Kidney epithelial cell (primary cell): ENCODE results near the gene GARS1. TPM values are rescaled to one million over a fixed set of nuclear protein-coding genes. Genes with fewer than 3 reads are reported as not detected.

Source experiments
- DNase-seq: peaks from one replicate; pipeline ENCODE4 v3.0.0-alpha.2; 2010; ENCODE audit warnings: low read depth
- H3K27me3 ChIP-seq: 2 replicates; pipeline ENCODE4 v1.6.0; 2011; ENCODE audit warnings: low read length; ENCODE audit not compliant: control insufficient read depth, insufficient read depth
- H3K36me3 ChIP-seq: 2 replicates; pipeline ENCODE4 v1.5.1; 2011; ENCODE audit warnings: low read length; ENCODE audit not compliant: control insufficient read depth, insufficient read depth
- H3K4me3 ChIP-seq: 2 replicates; pipeline ENCODE4 v1.5.1; 2011; ENCODE audit warnings: low read depth, mild to moderate bottlenecking, control low read depth, low read length
- total RNA-seq: library from RNA; depleted of rRNA; stranded (reverse); fragments of >200 nt; gene quantifications from 2 replicates; pipeline ENCODE4 v1.2.3, GENCODE V29; 2015
- TF ChIP-seq, protein P1 (sequence below): IDR thresholded peaks from 2 replicates; pipeline ENCODE4 v1.5.1; 2011; ENCODE audit warnings: mild to moderate bottlenecking, moderate library complexity, low read length, control low read depth, inconsistent platforms; ENCODE audit not compliant: insufficient read depth, poor library complexity, severe bottlenecking

GARS1 gene
- total RNA-seq, 1 donor from 2014 or later: 354 TPM

DNA sequence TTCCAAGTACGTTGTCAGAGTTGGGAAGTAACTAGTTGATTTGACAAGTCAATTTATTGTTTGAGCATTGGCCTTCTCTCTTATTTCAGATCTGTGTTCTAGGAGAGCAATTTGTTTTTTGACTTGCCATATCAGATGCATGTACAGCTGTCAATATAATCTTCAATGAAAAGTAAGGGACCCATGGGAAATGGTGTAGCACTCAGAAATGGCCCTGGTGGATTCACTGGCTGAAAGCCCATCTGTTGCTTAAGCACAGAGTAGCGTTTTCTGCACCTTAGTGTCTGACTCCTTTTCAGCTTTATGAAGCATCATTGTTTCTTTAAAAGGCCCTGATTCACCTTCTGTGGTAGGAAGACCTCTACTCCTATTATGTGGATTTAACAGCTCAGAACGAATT lies 10.2 kb downstream of the GARS1 start:
- no peak overlapping the region for H3K4me3 ChIP-seq
- no peaks in the 10 kb centered on the region for H3K27me3 ChIP-seq
- no peak for DNase-seq
- TF ChIP-seq, protein P1, sequence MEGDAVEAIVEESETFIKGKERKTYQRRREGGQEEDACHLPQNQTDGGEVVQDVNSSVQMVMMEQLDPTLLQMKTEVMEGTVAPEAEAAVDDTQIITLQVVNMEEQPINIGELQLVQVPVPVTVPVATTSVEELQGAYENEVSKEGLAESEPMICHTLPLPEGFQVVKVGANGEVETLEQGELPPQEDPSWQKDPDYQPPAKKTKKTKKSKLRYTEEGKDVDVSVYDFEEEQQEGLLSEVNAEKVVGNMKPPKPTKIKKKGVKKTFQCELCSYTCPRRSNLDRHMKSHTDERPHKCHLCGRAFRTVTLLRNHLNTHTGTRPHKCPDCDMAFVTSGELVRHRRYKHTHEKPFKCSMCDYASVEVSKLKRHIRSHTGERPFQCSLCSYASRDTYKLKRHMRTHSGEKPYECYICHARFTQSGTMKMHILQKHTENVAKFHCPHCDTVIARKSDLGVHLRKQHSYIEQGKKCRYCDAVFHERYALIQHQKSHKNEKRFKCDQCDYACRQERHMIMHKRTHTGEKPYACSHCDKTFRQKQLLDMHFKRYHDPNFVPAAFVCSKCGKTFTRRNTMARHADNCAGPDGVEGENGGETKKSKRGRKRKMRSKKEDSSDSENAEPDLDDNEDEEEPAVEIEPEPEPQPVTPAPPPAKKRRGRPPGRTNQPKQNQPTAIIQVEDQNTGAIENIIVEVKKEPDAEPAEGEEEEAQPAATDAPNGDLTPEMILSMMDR: no peak
- H3K36me3 ChIP-seq: peaks cover 2% of the 10 kb centered on the region

DNA sequence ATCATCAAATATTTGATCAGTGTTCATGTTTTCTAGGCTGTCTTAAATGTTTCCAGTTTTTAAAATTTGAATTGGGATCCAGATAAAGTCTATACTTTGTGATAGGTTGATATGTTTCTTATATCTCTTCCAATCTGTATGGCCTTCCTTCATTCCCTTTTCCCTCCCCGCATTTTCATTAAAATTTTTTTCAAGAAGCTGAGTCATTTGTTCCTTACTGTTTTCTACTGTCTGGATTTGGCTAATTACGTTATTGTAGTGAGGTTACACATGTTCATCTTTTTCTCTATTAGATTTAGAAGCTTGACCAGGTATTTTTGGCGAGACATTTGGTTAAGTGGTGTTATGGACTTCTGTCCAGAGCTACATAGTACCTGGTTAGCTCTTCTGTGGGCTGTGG lies 11.2 kb downstream of the GARS1 start:
- TF ChIP-seq, protein P1: no peak
- Histone ChIP-seq H3K4me3 (no peak overlapping the region), H3K36me3 (peaks cover 2% of the 10 kb centered on the region), H3K27me3 (no peaks in the 10 kb centered on the region)
- DNase-seq: no peak

DNA sequence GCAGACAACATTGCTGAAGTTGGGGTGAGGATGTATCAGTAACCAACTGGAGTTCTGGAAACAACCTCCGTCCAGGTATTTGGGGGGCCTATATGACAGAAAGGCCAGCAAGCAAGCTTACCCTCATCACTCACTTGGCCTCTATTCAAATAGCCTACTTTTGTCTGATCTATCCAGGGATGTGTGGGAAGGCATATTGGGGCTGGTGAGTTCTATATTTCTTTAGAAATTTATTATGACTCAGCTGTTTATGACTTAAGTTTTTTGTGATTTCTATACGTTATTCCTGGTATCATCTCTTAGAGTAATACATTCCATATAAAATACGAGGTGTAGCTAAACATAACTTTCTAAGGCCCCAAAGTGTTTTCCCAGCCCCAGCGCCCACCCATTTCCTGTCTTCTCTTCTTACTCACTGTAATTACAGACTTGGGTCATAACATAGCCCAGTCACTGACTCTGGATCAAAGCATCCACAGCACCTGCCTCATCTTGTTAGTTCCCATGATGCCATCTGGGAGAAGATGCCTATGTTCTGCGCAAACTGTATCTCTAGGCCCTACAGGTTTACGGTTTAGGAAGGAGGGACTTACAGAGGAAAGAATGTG lies 18.1 kb downstream of the GARS1 start:
- TF ChIP-seq, protein P1: no peak
- DNase-seq: no peak
- H3K36me3 ChIP-seq: peaks cover 1% of the 10 kb centered on the region
- no peak overlapping the region for H3K4me3 ChIP-seq
- no peaks in the 10 kb centered on the region for H3K27me3 ChIP-seq

DNA sequence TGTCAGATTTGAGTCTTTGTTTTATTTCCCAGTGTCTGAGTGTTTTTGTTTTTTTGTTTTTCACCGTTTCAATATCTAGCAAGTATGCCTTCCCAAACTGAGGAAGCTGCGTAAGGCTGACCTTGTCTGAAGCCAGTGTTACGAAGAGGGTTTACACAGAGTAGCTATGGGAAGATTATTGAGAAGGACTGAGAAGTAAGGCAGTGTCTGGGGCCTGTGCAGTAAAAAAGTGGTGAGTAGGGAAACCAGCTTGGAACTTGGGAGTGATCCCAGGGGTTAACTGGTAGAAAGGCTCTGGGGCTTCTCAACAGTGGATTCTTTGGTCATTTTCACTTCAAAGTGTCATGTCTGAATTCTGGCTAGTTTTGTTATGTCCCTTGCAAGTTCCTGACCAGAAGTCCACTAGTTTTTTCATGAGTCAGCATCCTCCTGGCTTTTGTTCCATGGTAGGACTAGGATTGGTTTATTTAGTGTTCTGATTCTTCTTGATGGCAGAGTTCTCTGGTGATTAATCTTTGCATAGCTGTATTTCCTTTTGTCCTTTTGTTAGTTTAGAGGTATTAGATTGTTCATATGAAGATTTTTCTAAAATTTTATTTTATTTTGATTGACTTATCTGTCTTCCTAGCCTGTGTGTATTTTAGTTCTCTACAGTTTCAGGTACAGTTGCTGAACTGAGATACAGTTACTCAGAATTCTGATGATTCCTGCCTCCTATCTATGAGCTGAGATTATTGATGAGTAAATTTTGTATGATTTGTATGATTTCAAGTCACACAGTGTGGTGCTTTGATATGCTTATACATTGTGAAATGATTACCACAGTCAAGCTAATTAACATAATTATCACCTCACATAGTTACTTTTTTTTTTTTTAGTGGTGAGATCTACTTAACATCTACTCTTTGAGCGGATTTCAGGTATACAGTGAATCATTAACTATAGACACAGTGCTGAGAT lies 19.0 kb downstream of the GARS1 start:
- Histone ChIP-seq H3K4me3 (no peak overlapping the region), H3K36me3 (peaks cover 1% of the 10 kb centered on the region)
- DNase-seq: no peak

DNA sequence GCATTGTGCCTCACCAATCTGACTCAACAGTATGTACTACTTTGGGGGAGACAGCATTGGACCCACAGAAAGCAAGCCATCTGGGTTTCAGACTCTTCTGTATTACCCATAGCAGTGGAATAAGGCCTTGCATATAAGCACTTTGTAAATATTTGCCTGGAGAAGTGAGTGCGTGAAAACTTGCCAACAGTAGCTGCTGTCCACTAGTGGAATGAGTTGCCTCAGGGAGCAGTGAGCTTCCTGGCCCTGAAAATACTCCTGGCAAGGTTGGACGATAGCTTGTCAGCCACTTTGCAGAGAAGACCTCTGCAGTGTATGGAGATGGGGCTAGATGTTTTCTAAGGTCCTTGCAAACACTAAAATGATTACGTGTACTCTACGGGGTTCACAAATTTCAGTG lies 21.6 kb downstream of the GARS1 start:
- no peak overlapping the region for H3K4me3 ChIP-seq
- no peak for DNase-seq
- no peaks in the 10 kb centered on the region for H3K27me3 ChIP-seq
- peaks cover 1% of the 10 kb centered on the region for H3K36me3 ChIP-seq
- TF ChIP-seq, protein P1: no peak

More for the DNA sequence above, 19.0 kb downstream of the GARS1 start:
- TF ChIP-seq, protein P1: no peak
- H3K27me3 ChIP-seq: no peaks in the 10 kb centered on the region

DNA sequence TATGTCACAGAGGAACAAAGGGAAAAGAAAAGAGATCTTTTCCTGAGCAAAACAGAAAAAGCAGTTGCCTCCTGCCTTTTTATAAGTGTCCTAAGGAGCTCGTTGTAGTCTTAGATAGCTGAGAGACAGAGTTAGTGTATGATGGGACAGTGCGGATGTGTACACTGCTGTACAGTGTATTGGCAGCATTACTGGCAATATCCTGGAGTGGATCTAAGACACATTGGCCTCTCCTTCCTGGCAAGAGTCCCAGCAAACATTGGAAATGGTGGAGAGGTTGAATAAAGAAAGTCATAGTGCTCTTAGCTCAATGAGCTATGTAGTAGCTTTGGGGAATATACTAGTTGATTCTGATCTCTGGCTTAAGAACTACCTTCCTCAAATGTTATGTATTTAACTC lies 22.7 kb downstream of the GARS1 start:
- TF ChIP-seq, protein P1: no peak
- no peak for DNase-seq
- no peak overlapping the region for H3K4me3 ChIP-seq
- peaks cover 1% of the 10 kb centered on the region for H3K36me3 ChIP-seq
- no peaks in the 10 kb centered on the region for H3K27me3 ChIP-seq
